LNCAP (cell line): ENCODE measurements around the gene PBLD.

ENCODE experiments used
- TF ChIP-seq, protein P1 (sequence below): fragments of 450-650 bp; IDR thresholded peaks from 2 replicates; pipeline ENCODE4 v1.5.1; 2017; ENCODE audit warnings: mild to moderate bottlenecking

Gene PBLD

GRCh38 chr10:68329506-68329861 is 3.2 kb downstream of the PBLD start:
- TF ChIP-seq, protein P1, sequence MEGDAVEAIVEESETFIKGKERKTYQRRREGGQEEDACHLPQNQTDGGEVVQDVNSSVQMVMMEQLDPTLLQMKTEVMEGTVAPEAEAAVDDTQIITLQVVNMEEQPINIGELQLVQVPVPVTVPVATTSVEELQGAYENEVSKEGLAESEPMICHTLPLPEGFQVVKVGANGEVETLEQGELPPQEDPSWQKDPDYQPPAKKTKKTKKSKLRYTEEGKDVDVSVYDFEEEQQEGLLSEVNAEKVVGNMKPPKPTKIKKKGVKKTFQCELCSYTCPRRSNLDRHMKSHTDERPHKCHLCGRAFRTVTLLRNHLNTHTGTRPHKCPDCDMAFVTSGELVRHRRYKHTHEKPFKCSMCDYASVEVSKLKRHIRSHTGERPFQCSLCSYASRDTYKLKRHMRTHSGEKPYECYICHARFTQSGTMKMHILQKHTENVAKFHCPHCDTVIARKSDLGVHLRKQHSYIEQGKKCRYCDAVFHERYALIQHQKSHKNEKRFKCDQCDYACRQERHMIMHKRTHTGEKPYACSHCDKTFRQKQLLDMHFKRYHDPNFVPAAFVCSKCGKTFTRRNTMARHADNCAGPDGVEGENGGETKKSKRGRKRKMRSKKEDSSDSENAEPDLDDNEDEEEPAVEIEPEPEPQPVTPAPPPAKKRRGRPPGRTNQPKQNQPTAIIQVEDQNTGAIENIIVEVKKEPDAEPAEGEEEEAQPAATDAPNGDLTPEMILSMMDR = no peak

- TF ChIP-seq, protein P1 = no peak
Observed at GRCh38 chr10:68327889-68328786, 4.6 kb downstream of the PBLD start.

DNA sequence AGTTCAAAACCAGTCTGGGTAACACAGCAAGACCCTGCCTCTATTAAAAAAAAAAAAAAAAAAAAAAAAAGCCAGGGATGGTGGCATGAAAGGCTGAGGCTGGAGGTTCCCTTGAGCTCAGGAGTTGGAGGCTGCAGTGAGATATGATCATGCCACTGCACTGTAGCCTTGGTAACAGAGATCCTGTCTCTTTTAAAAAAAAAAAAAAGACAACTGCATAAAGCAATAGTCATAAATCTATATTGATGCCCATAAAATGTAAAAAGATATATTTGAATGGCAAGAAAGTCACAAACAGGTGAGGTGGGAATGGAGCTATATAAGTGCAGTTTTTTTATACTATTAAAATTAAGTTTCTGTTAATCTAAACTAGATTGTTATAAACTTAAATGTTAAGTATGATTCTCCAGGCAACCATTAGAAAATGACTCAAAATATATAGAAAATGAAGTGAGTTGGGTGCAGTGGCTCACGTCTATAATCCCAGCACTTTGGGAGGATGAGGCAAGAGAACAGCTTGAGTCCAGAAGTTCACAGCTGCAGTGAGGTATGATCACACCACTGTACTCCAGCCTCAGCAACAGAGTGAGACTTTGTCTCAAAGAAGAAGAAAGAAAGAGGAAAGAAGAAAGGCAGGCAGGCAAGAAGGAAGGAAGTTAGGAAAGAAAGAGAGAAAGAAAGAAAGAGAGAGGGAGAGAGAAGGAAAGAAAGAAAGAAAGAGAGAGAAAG is 14.2 kb downstream of the PBLD start:
- TF ChIP-seq, protein P1 = no peak

DNA sequence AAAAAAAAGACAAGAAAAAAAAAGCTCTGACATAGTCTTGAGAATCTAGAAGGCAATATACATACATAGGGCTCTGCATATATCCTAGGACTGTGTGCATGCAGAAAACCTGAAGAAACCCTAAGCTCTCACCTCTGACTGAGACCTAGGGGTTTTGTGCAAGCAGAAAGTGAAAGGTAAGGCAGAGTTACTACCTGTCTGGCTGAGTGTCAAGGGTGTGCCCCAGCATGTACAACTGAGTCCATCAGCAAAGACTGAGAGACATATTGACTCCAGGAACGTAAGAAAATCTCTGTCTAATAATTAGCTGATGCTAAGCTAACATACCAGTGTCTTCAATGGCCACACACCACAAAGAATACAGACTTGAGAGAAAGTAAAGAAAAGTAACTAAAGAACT is 17.1 kb downstream of the PBLD start:
- TF ChIP-seq, protein P1 = no peak

- TF ChIP-seq, protein P1 = no peak
Observed at GRCh38 chr10:68310531-68310930, 22.2 kb downstream of the PBLD start.

- TF ChIP-seq, protein P1 = no peak
Observed at GRCh38 chr10:68305854-68306253, 26.9 kb downstream of the PBLD start.

DNA sequence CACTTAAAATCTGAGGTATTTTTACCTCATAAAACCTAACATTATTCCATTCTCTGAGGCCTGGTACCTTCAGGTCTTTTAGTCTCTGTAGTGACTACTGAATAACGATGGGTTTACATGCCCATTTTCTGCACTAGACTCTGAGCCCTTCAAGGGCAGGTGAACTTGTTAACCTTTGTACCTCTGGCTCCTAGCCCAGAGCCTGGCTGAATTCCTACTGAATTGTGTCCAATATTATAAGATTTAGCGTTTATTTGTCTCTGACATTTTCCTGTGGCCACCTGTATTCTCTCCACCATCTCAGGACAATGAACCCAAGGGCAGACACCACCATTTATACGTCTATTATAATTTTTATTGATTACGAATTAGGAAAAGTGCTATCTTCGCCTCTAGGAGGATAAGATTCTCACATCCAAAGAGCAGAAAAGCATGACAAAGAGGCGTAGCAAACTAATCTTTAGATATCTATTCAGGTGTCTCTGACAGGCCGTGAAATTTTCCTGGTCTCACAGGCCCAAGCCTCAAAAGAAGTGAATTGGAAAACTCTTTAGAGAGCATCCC is 28.8 kb downstream of the PBLD start:
- TF ChIP-seq, protein P1 = no peak
